Measurements from ENCODE around the gene LVRN.

Gene LVRN

DNA sequence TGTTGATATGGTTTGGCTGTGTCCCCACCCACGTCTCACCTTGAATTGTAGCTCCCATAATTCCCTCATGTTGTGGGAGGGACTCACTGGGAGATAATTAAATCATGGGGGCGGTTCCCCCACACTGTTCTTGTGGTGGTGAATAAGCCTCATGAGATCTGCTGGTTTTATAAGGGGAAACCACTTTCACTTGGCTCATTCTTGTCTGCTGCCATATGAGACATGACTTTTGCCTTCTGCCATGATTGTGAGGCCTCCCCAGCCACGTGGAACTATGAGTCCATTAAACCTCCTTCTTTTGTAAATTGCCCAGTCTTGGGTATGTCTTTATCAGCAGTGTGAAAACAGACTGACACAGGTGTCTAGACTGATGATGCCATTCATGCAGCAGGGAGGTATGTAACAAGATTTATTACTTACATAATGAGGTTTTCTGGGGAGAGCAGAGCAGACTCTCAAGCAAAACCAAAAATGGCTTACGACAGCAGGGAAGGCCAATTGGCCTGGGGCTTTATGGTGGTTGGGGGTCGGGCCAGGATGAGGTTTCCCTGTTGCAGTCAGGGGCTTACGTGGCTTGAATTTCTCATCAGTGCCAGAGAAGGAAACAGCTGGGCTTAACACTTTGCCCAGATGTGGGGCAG is 113.0 kb downstream of the LVRN start:
- FAIRE-seq = peak; percentile 60

DNA sequence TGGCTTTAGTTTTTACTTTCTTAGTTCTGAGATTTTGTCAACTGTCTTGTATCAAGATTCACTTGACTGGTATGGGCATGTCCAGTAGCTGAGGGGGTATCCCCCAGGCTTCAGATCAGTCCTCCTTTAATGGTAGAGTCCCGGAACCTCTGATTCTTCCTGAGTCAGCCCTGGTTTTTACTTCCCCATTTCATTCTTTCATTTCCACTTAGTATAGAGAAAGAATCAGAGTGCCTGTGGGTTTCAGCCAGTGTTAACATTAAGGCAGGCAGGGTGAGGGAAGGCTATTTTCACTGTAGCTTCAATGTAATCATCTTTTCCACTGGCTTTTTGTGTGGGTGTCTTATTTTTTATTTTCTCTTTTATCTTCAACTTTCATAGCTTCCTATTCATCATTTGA is 114.2 kb downstream of the LVRN start:
- DNase-seq (ENCODE audit: extremely low spot score, insufficient read length, low read depth) (peak; percentile 65), FAIRE-seq (peak; percentile 98)

More for the DNA sequence above, 113.0 kb downstream of the LVRN start:
- no peak for DNase-seq (ENCODE audit: extremely low spot score, insufficient read length, low read depth)

All from GM18507 (cell line).